ENCODE data around the gene HIVEP3.

The HIVEP3 gene

DNA sequence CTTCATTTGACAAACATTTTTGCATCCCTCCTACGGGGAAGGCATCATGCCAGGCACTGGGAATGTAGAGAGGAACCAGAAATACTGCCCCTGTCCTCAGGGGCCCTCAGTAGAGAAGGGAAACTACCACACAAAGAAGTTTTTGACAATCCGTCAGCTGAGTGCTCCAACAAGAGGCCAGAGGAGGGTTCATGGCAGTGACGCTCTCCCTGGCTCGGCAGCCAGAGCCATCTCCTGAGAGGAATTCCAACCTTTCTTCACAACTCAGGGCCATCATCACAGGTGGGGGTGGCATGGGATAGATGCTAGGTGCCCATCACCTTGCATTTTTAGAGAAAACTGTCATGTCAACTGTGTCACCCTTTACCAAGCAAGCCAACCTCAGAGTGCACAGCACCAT is 154.1 kb downstream of the HIVEP3 start:
- Histone ChIP-seq H3K9ac (ENCODE audit: low read length) (no peak overlapping the region), H3K4me2 (ENCODE audit: low read depth, low read length) (no peak overlapping the region), H3K4me1 (ENCODE audit: low read length) (no peaks in the 10 kb centered on the region), H3K27ac (ENCODE audit: low read length) (no peak overlapping the region), H2AFZ (ENCODE audit: low read length) (no peak overlapping the region), H3K79me2 (ENCODE audit: low read length) (no peaks in the 10 kb centered on the region), H3K9me2 (replicated peaks; ENCODE audit: insufficient read depth, low read length) (no peaks in the 10 kb centered on the region), H3K9me3 (replicated peaks; ENCODE audit: insufficient read depth, low read length) (no peaks in the 10 kb centered on the region), H3K4me3 (ENCODE audit: low read length) (no peak overlapping the region), H3K27me3 (replicated peaks; ENCODE audit: insufficient read depth, low read length) (no peaks in the 10 kb centered on the region), H3K36me3 (replicated peaks; ENCODE audit: insufficient read depth, low read length) (no peaks in the 10 kb centered on the region), H4K20me1 (ENCODE audit: insufficient read depth, low read length) (no peaks in the 10 kb centered on the region), H3F3A (ENCODE audit: insufficient read depth, low read length) (no peaks in the 10 kb centered on the region)
- no peak for DNase-seq
- TF ChIP-seq EZH2phosphoT487 (IDR thresholded peaks at IDR 0.05; ENCODE audit: low read length) (no peak), EZH2 (optimal IDR thresholded peaks at IDR 0.05; ENCODE audit: low read depth, low read length) (no peak)
- TF ChIP-seq, protein P1, sequence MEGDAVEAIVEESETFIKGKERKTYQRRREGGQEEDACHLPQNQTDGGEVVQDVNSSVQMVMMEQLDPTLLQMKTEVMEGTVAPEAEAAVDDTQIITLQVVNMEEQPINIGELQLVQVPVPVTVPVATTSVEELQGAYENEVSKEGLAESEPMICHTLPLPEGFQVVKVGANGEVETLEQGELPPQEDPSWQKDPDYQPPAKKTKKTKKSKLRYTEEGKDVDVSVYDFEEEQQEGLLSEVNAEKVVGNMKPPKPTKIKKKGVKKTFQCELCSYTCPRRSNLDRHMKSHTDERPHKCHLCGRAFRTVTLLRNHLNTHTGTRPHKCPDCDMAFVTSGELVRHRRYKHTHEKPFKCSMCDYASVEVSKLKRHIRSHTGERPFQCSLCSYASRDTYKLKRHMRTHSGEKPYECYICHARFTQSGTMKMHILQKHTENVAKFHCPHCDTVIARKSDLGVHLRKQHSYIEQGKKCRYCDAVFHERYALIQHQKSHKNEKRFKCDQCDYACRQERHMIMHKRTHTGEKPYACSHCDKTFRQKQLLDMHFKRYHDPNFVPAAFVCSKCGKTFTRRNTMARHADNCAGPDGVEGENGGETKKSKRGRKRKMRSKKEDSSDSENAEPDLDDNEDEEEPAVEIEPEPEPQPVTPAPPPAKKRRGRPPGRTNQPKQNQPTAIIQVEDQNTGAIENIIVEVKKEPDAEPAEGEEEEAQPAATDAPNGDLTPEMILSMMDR (IDR thresholded peaks at IDR 0.05; ENCODE audit: low read length), result no peak

DNA sequence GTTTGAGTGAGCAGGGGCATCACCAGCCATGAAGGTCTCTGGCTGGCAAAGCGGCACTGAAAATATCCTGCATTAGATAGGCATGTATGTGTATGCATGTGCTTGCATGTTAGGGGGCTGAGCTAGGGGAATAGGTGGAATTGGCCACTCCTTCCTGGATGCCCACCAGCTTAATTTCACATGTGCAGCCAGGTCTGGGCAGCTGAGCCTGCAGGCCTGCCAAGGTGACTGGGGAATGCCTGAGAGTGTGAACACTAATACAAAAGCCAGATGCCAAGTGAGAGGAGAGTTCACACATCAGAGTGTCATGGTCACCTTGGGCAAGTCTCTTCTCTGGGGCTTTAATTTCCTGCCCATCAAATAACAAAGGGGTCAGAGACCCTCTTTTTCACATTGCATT is 155.9 kb downstream of the HIVEP3 start:
- H2AFZ ChIP-seq (ENCODE audit: low read length), result no peak overlapping the region
- H3K9me3 ChIP-seq (replicated peaks; ENCODE audit: insufficient read depth, low read length), result no peaks in the 10 kb centered on the region
- no peaks in the 10 kb centered on the region for H3K27me3 ChIP-seq (replicated peaks; ENCODE audit: insufficient read depth, low read length)
- H3F3A ChIP-seq (ENCODE audit: insufficient read depth, low read length), result no peaks in the 10 kb centered on the region
- TF ChIP-seq, protein P1 (IDR thresholded peaks at IDR 0.05; ENCODE audit: low read length), result no peak
- TF ChIP-seq EZH2 (optimal IDR thresholded peaks at IDR 0.05; ENCODE audit: low read depth, low read length) (no peak), EZH2phosphoT487 (IDR thresholded peaks at IDR 0.05; ENCODE audit: low read length) (no peak)
- no peaks in the 10 kb centered on the region for H3K9me2 ChIP-seq (replicated peaks; ENCODE audit: insufficient read depth, low read length)
- H3K4me2 ChIP-seq (ENCODE audit: low read depth, low read length), result no peak overlapping the region
- no peak for DNase-seq
- no peaks in the 10 kb centered on the region for H3K36me3 ChIP-seq (replicated peaks; ENCODE audit: insufficient read depth, low read length)
- H4K20me1 ChIP-seq (ENCODE audit: insufficient read depth, low read length), result no peaks in the 10 kb centered on the region
- no peak overlapping the region for H3K4me3 ChIP-seq (ENCODE audit: low read length)
- H3K27ac ChIP-seq (ENCODE audit: low read length), result no peak overlapping the region
- no peaks in the 10 kb centered on the region for H3K79me2 ChIP-seq (ENCODE audit: low read length)
- no peak overlapping the region for H3K9ac ChIP-seq (ENCODE audit: low read length)
- no peaks in the 10 kb centered on the region for H3K4me1 ChIP-seq (ENCODE audit: low read length)

DNA sequence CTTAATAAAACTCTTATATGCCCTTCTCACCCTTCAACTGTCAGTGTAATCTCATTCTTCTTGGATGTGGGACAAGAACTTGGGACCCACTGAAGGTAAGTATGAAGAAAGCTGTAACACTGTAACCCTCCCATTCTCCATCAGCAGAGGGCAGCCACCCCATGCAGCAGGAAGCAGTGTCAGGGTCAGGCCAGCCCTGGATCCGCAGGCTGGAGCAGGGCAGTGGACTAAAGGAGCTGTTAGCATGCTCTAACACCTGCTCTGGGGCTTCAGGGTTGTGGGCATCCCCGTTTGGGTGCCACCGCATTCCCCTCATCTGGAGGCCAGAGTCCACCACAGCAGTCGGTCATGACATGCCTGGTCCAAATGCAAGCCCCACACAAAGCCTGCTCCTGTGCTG is 156.5 kb downstream of the HIVEP3 start:
- Histone ChIP-seq H3K79me2 (ENCODE audit: low read length) (no peaks in the 10 kb centered on the region), H4K20me1 (ENCODE audit: insufficient read depth, low read length) (no peaks in the 10 kb centered on the region), H3K9me3 (replicated peaks; ENCODE audit: insufficient read depth, low read length) (no peaks in the 10 kb centered on the region)

More for the DNA sequence above, 156.5 kb downstream of the HIVEP3 start:
- Histone ChIP-seq H3K4me3 (ENCODE audit: low read length) (no peak overlapping the region), H3K4me2 (ENCODE audit: low read depth, low read length) (no peak overlapping the region), H3K4me1 (ENCODE audit: low read length) (no peaks in the 10 kb centered on the region), H3K27ac (ENCODE audit: low read length) (no peak overlapping the region), H2AFZ (ENCODE audit: low read length) (no peak overlapping the region), H3F3A (ENCODE audit: insufficient read depth, low read length) (no peaks in the 10 kb centered on the region), H3K27me3 (replicated peaks; ENCODE audit: insufficient read depth, low read length) (no peaks in the 10 kb centered on the region), H3K9ac (ENCODE audit: low read length) (no peak overlapping the region), H3K9me2 (replicated peaks; ENCODE audit: insufficient read depth, low read length) (no peaks in the 10 kb centered on the region), H3K36me3 (replicated peaks; ENCODE audit: insufficient read depth, low read length) (no peaks in the 10 kb centered on the region)
- no peak for DNase-seq
- no peak for TF ChIP-seq EZH2phosphoT487 (IDR thresholded peaks at IDR 0.05; ENCODE audit: low read length)
- TF ChIP-seq, protein P1 (IDR thresholded peaks at IDR 0.05; ENCODE audit: low read length), result no peak
- TF ChIP-seq EZH2 (optimal IDR thresholded peaks at IDR 0.05; ENCODE audit: low read depth, low read length), result no peak
